B cell (primary cell): ENCODE data around the gene CCDC54. TPM values are rescaled to one million over a fixed set of nuclear protein-coding genes. Genes with fewer than 3 reads are reported as not detected.

Source experiments
- ATAC-seq: fragments of 200-7000 bp; cut with Tn5 transposase; one replicate; pipeline ENCODE4 v1.10.0; 2021; ENCODE audit warnings: low read depth, mild to moderate bottlenecking, moderate number of reproducible peaks, moderate library complexity
- CTCF ChIA-PET: fragments of 350-600 bp; sonication (Branson Sonifier 250); formaldehyde crosslinking; loops from one replicate; lab custom pipeline; 2021; ENCODE audit warnings: antibody characterized with exemption, inconsistent platforms; lab: Charles Lee
- POLR2A ChIA-PET: fragments of 350-600 bp; sonication (Branson Sonifier 250); formaldehyde crosslinking; loops from one replicate; lab custom pipeline; 2021; ENCODE audit warnings: antibody characterized with exemption; lab: Charles Lee
- DNase-seq: peaks from one replicate; pipeline ENCODE4 v3.0.0; 2013
- H2AFZ ChIP-seq: 2 replicates; pipeline ENCODE4 v1.6.1; 2012; ENCODE audit warnings: mild to moderate bottlenecking, low read depth, low read length; ENCODE audit not compliant: insufficient read depth, poor library complexity, severe bottlenecking
- H3K27ac ChIP-seq, 2 donors: 1 replicate in 1 of 2; 2 replicates in 1 of 2; pipeline ENCODE4 v1.5.1; 2012 to 2013; ENCODE audit warnings: low read length in 2 of 2, mild to moderate bottlenecking in 2 of 2, moderate library complexity in 1 of 2
- H3K27me3 ChIP-seq, 4 experiments: fragments of 200-600 bp in 1 of 4; sonication (generic) in 1 of 4; replicated peaks in 1 of 4; 1 replicate in 2 of 4; 2 replicates in 2 of 4; pipeline versions ENCODE4 v1.6.1 to v1.7.0; 2013 to 2016; ENCODE audit warnings: low read length in 3 of 4, mild to moderate bottlenecking in 2 of 4, mixed read lengths in 1 of 4, moderate library complexity in 1 of 4; ENCODE audit not compliant: insufficient read depth in 4 of 4, control insufficient read depth in 3 of 4; ENCODE audit errors: control extremely low read depth in 1 of 4
- H3K36me3 ChIP-seq, 2 experiments: replicated peaks in 1 of 2; 1 replicate in 1 of 2; 2 replicates in 1 of 2; pipeline versions ENCODE4 v1.6.1 to v1.7.1; 2013; ENCODE audit warnings: low read length in 1 of 2; ENCODE audit not compliant: insufficient read depth in 2 of 2, control insufficient read depth in 1 of 2; ENCODE audit errors: control extremely low read depth in 1 of 2, extremely low read depth in 1 of 2
- H3K4me1 ChIP-seq, 2 donors: fragments of 200-600 bp in 1 of 2; sonication (generic) in 1 of 2; 1 replicate in 1 of 2; 2 replicates in 1 of 2; pipeline versions ENCODE4 v1.5.1 to v1.6.1; 2013 to 2017; ENCODE audit warnings: low read length in 2 of 2; ENCODE audit not compliant: control insufficient read depth in 2 of 2, insufficient read depth in 2 of 2
- H3K4me2 ChIP-seq: replicated peaks from 2 replicates; pipeline ENCODE3; 2012; ENCODE audit warnings: mild to moderate bottlenecking, low read depth, low read length; ENCODE audit not compliant: poor library complexity, severe bottlenecking
- H3K4me3 ChIP-seq, 5 experiments: fragments of 200-600 bp in 1 of 5; sonication (generic) in 1 of 5; 1 replicate in 3 of 5; 2 replicates in 2 of 5; pipeline versions ENCODE4 v1.5.1 to v1.7.0; 2011 to 2016; ENCODE audit warnings: low read length in 4 of 5, mild to moderate bottlenecking in 4 of 5, low read depth in 2 of 5, control low read depth in 1 of 5, moderate library complexity in 1 of 5; ENCODE audit not compliant: insufficient read depth in 1 of 5; ENCODE audit errors: control extremely low read depth in 1 of 5, extremely low read depth in 1 of 5
- H3K79me2 ChIP-seq: fragments of 200-600 bp; sonication (generic); one replicate; pipeline ENCODE4 v1.6.0; 2016; ENCODE audit warnings: low read length; ENCODE audit not compliant: control insufficient read depth, insufficient read depth
- H3K9ac ChIP-seq: fragments of 200-600 bp; sonication (generic); 2 replicates; pipeline ENCODE4 v1.6.1; 2017; ENCODE audit warnings: mild to moderate bottlenecking, low read length, moderate library complexity
- H3K9me3 ChIP-seq, 3 donors: one replicate each; pipeline versions ENCODE4 v1.6.1 to v1.7.1; 2013; ENCODE audit warnings: low read length in 2 of 3; ENCODE audit not compliant: control insufficient read depth in 2 of 3, insufficient read depth in 1 of 3; ENCODE audit errors: control extremely low read depth in 1 of 3
- H4K20me1 ChIP-seq: 2 replicates; pipeline ENCODE4 v1.6.0; 2012; ENCODE audit warnings: mild to moderate bottlenecking, low read length; ENCODE audit not compliant: insufficient read depth, control insufficient read depth, poor library complexity, severe bottlenecking
- H3K27ac Mint-ChIP-seq: one replicate; pipeline ENCODE4 v1.8.0; 2021; ENCODE audit warnings: mixed read lengths
- H3K27me3 Mint-ChIP-seq: one replicate; pipeline ENCODE4 v1.8.0; 2021; ENCODE audit warnings: mixed read lengths
- H3K4me1 Mint-ChIP-seq: one replicate; pipeline ENCODE4 v1.8.0; 2021; ENCODE audit warnings: mixed read lengths
- H3K4me3 Mint-ChIP-seq: one replicate; pipeline ENCODE4 v1.8.0; 2021; ENCODE audit warnings: mixed read lengths
- H3K9me3 Mint-ChIP-seq: one replicate; pipeline ENCODE4 v1.8.0; 2022; ENCODE audit warnings: mixed read lengths; ENCODE audit not compliant: insufficient read depth
- EZH2 ChIP-seq: IDR thresholded peaks from 2 replicates; pipeline ENCODE4 v1.6.1; 2012; ENCODE audit warnings: borderline replicate concordance, low read depth, mild to moderate bottlenecking, moderate library complexity, low read length; ENCODE audit not compliant: insufficient read depth, poor library complexity, severe bottlenecking
- WGBS: methylation state at CpG from one replicate; pipeline ENCODE4 v1.1.5; 2013; ENCODE audit warnings: missing lambda C conversion rate; ENCODE audit not compliant: insufficient coverage; 5-methylcytosine and 5-hydroxymethylcytosine counted together
- intact Hi-C: fragments of 100-400 bp; cut with micrococcal nuclease; formaldehyde crosslinking; loops from one replicate; pipeline ENCODE4 v1.10.0; 2022
- polyA plus RNA-seq: library from polyadenylated mRNA; depleted of rRNA; stranded (reverse); fragments of >200 nt; gene quantifications from 2 replicates; pipeline ENCODE4 v1.2.3, GENCODE V29; 2012
- total RNA-seq, 2 donors: library from RNA; stranded (reverse); fragments of 120-200 nt in 1 of 2; gene quantifications; 1 replicate in 1 of 2; 2 replicates in 1 of 2; pipeline versions ENCODE4 v1.2.3 to v1.2.4, GENCODE V29; 2013 to 2022
- TF ChIP-seq, protein P1 (sequence below): fragments of 200-600 bp; IDR thresholded peaks from one replicate; pipeline ENCODE4 v1.8.0; 2022; ENCODE audit warnings: antibody characterized with exemption, mild to moderate bottlenecking

Gene CCDC54
- total and polyA plus RNA-seq, 2 donors (not counting 1 experiment from before 2014, with no cell fraction given) = not detected

DNA sequence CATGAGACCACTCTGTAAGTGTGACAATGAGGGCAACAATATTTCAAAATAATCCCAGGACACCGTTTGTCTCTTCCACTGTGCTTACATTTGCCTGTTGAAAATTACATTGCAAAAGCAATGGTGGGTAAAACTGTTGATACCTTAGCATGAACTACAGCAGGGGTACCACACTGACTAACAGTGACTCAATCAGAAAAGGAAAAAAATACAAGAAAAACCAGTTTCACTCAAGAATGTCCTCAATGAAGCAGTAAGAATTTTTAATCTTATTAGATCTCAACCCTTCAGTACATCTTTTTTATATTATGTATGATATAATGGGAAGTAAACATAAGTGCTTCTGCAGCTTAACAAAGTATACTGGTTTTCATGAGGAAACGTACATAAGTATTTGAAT lies 1.6 kb upstream of the CCDC54 start:
- Histone ChIP-seq H3K27ac (no peak overlapping the region), H3K4me2 (no peak overlapping the region), H3K4me1 (no peaks in the 10 kb centered on the region), H3K9ac (no peak overlapping the region), H3K36me3 (no peaks in the 10 kb centered on the region), H3K9me3 (no peaks in the 10 kb centered on the region), H4K20me1 (no peaks in the 10 kb centered on the region), H3K79me2 (no peaks in the 10 kb centered on the region), H3K4me3 (no peak overlapping the region), H2AFZ (no peak overlapping the region), H3K27me3 (no peaks in the 10 kb centered on the region)
- Mint-ChIP-seq H3K9me3 (no peaks in the 10 kb centered on the region), H3K27me3 (peaks cover 6% of the 10 kb centered on the region), H3K27ac (no peak overlapping the region), H3K4me1 (peaks cover 3% of the 10 kb centered on the region), H3K4me3 (no peak overlapping the region)
- ChIA-PET CTCF (no interaction called here), POLR2A (no interaction called here)
- DNase-seq (no peak), ATAC-seq (no peak)
- TF ChIP-seq, protein P1, sequence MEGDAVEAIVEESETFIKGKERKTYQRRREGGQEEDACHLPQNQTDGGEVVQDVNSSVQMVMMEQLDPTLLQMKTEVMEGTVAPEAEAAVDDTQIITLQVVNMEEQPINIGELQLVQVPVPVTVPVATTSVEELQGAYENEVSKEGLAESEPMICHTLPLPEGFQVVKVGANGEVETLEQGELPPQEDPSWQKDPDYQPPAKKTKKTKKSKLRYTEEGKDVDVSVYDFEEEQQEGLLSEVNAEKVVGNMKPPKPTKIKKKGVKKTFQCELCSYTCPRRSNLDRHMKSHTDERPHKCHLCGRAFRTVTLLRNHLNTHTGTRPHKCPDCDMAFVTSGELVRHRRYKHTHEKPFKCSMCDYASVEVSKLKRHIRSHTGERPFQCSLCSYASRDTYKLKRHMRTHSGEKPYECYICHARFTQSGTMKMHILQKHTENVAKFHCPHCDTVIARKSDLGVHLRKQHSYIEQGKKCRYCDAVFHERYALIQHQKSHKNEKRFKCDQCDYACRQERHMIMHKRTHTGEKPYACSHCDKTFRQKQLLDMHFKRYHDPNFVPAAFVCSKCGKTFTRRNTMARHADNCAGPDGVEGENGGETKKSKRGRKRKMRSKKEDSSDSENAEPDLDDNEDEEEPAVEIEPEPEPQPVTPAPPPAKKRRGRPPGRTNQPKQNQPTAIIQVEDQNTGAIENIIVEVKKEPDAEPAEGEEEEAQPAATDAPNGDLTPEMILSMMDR = no peak
- TF ChIP-seq EZH2 = no peak
- no CpG with 5 or more reads among the region's 2 CpGs for WGBS
- intact Hi-C loops = no loop called here

GRCh38 chr3:107382631-107383030 lies 5.4 kb downstream of the CCDC54 start:
- intact Hi-C loops = no loop called here
- no peak overlapping the region for H3K4me3 Mint-ChIP-seq

More at GRCh38 chr3:107382631-107383030, 5.4 kb downstream of the CCDC54 start:
- ChIA-PET POLR2A (no interaction called here), CTCF (no interaction called here)
- no CpG with 5 or more reads among the region's 4 CpGs for WGBS
- Histone ChIP-seq H4K20me1 (no peaks in the 10 kb centered on the region), H3K27ac (no peak overlapping the region), H3K4me2 (no peak overlapping the region), H3K27me3 (no peaks in the 10 kb centered on the region), H3K36me3 (no peaks in the 10 kb centered on the region), H3K4me3 (no peak overlapping the region), H3K9ac (no peak overlapping the region), H2AFZ (no peak overlapping the region), H3K9me3 (no peaks in the 10 kb centered on the region), H3K4me1 (no peaks in the 10 kb centered on the region), H3K79me2 (no peaks in the 10 kb centered on the region)
- ATAC-seq (no peak), DNase-seq (no peak)
- no peaks in the 10 kb centered on the region for H3K9me3 Mint-ChIP-seq
- H3K27ac Mint-ChIP-seq = no peak overlapping the region
- H3K27me3 Mint-ChIP-seq = peaks cover 7% of the 10 kb centered on the region
- H3K4me1 Mint-ChIP-seq = no peaks in the 10 kb centered on the region
- TF ChIP-seq, protein P1 = no peak
- no peak for TF ChIP-seq EZH2
